HepG2 (cell line): ENCODE data around the gene TMEM97. TPM values are rescaled to one million over a fixed set of nuclear protein-coding genes. Genes with fewer than 3 reads are reported as not detected.

Source experiments
- ATAC-seq: fragments of 200-7000 bp; cut with Tn5 transposase; 3 replicates; pipeline ENCODE4 v1.9.1; 2020; ENCODE audit warnings: mild to moderate bottlenecking, moderate library complexity
- BruUV-seq: library from RNA; stranded (reverse); fragments of 400-500 nt; replicated peaks from 2 replicates; lab custom pipeline; 2021; lab: Mats Ljungman, UMichigan
- CTCF ChIA-PET: fragments of 300-600 bp; formaldehyde crosslinking; extraction: SDS; loops from one replicate; lab custom pipeline; 2021; ENCODE audit warnings: low total read pairs, inconsistent platforms, low intra/inter-chr PET ratio; lab: Yijun Ruan, JAX
- POLR2A ChIA-PET: fragments of 350-600 bp; sonication (Branson Sonifier 250); formaldehyde crosslinking; loops from one replicate; lab custom pipeline; 2020; ENCODE audit warnings: antibody characterized with exemption, inconsistent platforms; lab: Yijun Ruan, JAX
- DNase-seq: peaks from one replicate; pipeline ENCODE4 v3.0.0-alpha.2; 2015; ENCODE audit warnings: low spot score
- FAIRE-seq: peaks from 3 replicates; lab custom pipeline; 2011; peaks lifted over from hg19 to GRCh38; lab: Jason Lieb, UNC
- H2AFZ ChIP-seq: one replicate; pipeline ENCODE4 v1.6.1; 2011; ENCODE audit warnings: low read length, inconsistent platforms
- H3K27ac ChIP-seq: fragments of 300-600 bp; 3 replicates; pipeline ENCODE4 v1.8.0; 2011; ENCODE audit warnings: mixed run types, mild to moderate bottlenecking, mixed read lengths, low read length, inconsistent platforms; ENCODE audit not compliant: insufficient read depth; ENCODE audit errors: extremely low read length
- H3K27me3 ChIP-seq, 2 experiments: fragments of 200-600 bp in 1 of 2; 2 replicates in 1 of 2; 3 replicates in 1 of 2; pipeline versions ENCODE4 v1.6.0 to v1.8.0; 2011; ENCODE audit warnings: low read length in 2 of 2, mild to moderate bottlenecking in 2 of 2, moderate library complexity in 2 of 2, inconsistent platforms in 1 of 2; ENCODE audit not compliant: insufficient read depth in 2 of 2, control insufficient read depth in 1 of 2
- H3K36me3 ChIP-seq, 2 experiments: fragments of 200-600 bp in 1 of 2; replicated peaks in 1 of 2; 2 replicates in 1 of 2; 3 replicates in 1 of 2; pipeline versions ENCODE4 v1.5.1 to v1.8.0; 2011; ENCODE audit warnings: low read length in 2 of 2, inconsistent platforms in 1 of 2; ENCODE audit not compliant: insufficient read depth in 2 of 2, control insufficient read depth in 1 of 2
- H3K4me1 ChIP-seq: 2 replicates; pipeline ENCODE4 v1.5.1; 2012; ENCODE audit warnings: low read length, inconsistent platforms; ENCODE audit not compliant: insufficient read depth
- H3K4me2 ChIP-seq: 2 replicates; pipeline ENCODE4 v1.6.0; 2011; ENCODE audit warnings: low read depth, low read length, inconsistent platforms
- H3K4me3 ChIP-seq, 3 experiments: fragments of 200-600 bp in 1 of 3; sonication (generic), shearing (Covaris generic) in 1 of 3; replicated peaks in 1 of 3; 2 replicates each; pipeline ENCODE4 v1.5.1; 2011 to 2016; ENCODE audit warnings: low read length in 3 of 3, inconsistent platforms in 2 of 3, low read depth in 2 of 3, mild to moderate bottlenecking in 2 of 3, control low read depth in 1 of 3, mixed read lengths in 1 of 3; ENCODE audit not compliant: insufficient read depth in 1 of 3
- H3K79me2 ChIP-seq: one replicate; pipeline ENCODE4 v1.6.1; 2011; ENCODE audit warnings: low read length, inconsistent platforms; ENCODE audit not compliant: insufficient read depth
- H3K9ac ChIP-seq: 2 replicates; pipeline ENCODE4 v1.6.0; 2011; ENCODE audit warnings: mild to moderate bottlenecking, low read depth, low read length, inconsistent platforms; ENCODE audit not compliant: insufficient read depth
- H3K9me3 ChIP-seq: 2 replicates; pipeline ENCODE4 v1.5.1; 2012; ENCODE audit warnings: mild to moderate bottlenecking, low read length
- H4K20me1 ChIP-seq: 2 replicates; pipeline ENCODE4 v1.6.0; 2011; ENCODE audit warnings: inconsistent platforms, mild to moderate bottlenecking, low read length, moderate library complexity; ENCODE audit not compliant: insufficient read depth
- IKZF5 ChIP-seq: IDR thresholded peaks from 2 replicates; pipeline ENCODE4 v1.6.1; 2018; ENCODE audit warnings: missing genetic modification reagents, mild to moderate bottlenecking, missing compliant biosample characterization
- MTA1 ChIP-seq: sonication (generic); formaldehyde crosslinking; IDR thresholded peaks from 2 replicates; pipeline ENCODE4 v1.4.0; 2020; ENCODE audit warnings: missing genetic modification reagents, mild to moderate bottlenecking, borderline replicate concordance
- NR2F2 ChIP-seq: IDR thresholded peaks from 2 replicates; pipeline ENCODE4 v1.6.1; 2012; ENCODE audit warnings: low read depth, inconsistent platforms, borderline replicate concordance
- PPARG ChIP-seq: conservative IDR thresholded peaks from 2 replicates; pipeline ENCODE4 v1.6.1; 2016; ENCODE audit warnings: missing biosample characterization, missing genetic modification reagents
- ZNF317 ChIP-seq: sonication (generic); formaldehyde crosslinking; IDR thresholded peaks from 2 replicates; pipeline ENCODE4 v1.5.0; 2020; ENCODE audit warnings: mild to moderate bottlenecking, missing genetic modification reagents
- WGBS: methylation state at CpG from one replicate; pipeline ENCODE4 v1.1.6; 2017; ENCODE audit warnings: low lambda C conversion rate; 5-methylcytosine and 5-hydroxymethylcytosine counted together
- in situ Hi-C: cut with HindIII; loops from 2 replicates; pipeline ENCODE4 v1.10.0; 2017; ENCODE audit warnings: low pct_unique_long_range_greater_than_20kb; ENCODE audit not compliant: extremely low pct_ligation_motif_present
- intact Hi-C: fragments of 100-400 bp; cut with micrococcal nuclease; formaldehyde crosslinking; loops from one replicate; pipeline ENCODE4 v1.10.0; 2022; ENCODE audit not compliant: unreplicated experiment
- polyA plus RNA-seq, 8 experiments: library from polyadenylated mRNA; depleted of rRNA in 3 of 8; stranded (reverse) in 7 of 8; unstranded in 1 of 8; fragments of >200 nt; fragmentation: Illumina TruSeq in 4 of 8; extraction: Trizol in 4 of 8; gene quantifications; 2 replicates each; pipeline versions ENCODE4 v1.2.1 to v1.2.3, GENCODE V29; 2011 to 2016; ENCODE audit warnings: low read depth in 4 of 8, missing spikeins in 1 of 8, mixed read lengths in 1 of 8; ENCODE audit not compliant: insufficient read depth in 1 of 8
- total RNA-seq, 5 experiments: library from RNA; depleted of rRNA; stranded (reverse); fragments of >200 nt; fragmentation: Illumina TruSeq; extraction: Trizol; gene quantifications; 2 replicates each; pipeline ENCODE4 v1.2.3, GENCODE V29; 2016; ENCODE audit warnings: low read depth in 1 of 5
- TF ChIP-seq, protein P1 (sequence below): IDR thresholded peaks from 2 replicates; pipeline ENCODE4 v1.6.1; 2016; ENCODE audit warnings: missing compliant biosample characterization, missing genetic modification reagents, borderline replicate concordance

The TMEM97 gene
- total and polyA plus RNA-seq, 2 of the 13 experiments (the other 11 are each of a cell fraction or from before 2014, with no cell fraction given) = 69.6 to 137 TPM

GRCh38 chr17:28320215-28321061 lies 1.4 kb downstream of the TMEM97 start:
- ChIA-PET POLR2A (interaction anchor here (0.8 to 5.8 kb wide), 4 partner anchors 11 to 96 kb away, joined by 3 to 41 read pairs (median 5); partner anchors contain the start of genes IFT20 and TNFAIP1), CTCF (interaction anchor here (1.6 kb wide), 1 partner anchor 97 kb away, joined by 3 read pairs; no protein-coding TSS in a partner anchor)
- FAIRE-seq = no peak

More at GRCh38 chr17:28320215-28321061, 1.4 kb downstream of the TMEM97 start:
- DNase-seq (no peak), ATAC-seq (no peak)
- Histone ChIP-seq H3K9me3 (no peaks in the 10 kb centered on the region), H3K27ac (peak overlapping the region; percentile 69), H3K4me3 (peak overlapping the region; percentile 65 to 80 (median 76)), H2AFZ (no peak overlapping the region), H3K79me2 (peaks cover 71% of the 10 kb centered on the region), H4K20me1 (peaks cover 5% of the 10 kb centered on the region; the same call in 1 of the 2 replicates), H3K27me3 (no peaks in the 10 kb centered on the region), H3K9ac (peak overlapping the region; percentile 77), H3K4me1 (peaks cover 76% of the 10 kb centered on the region), H3K4me2 (peak overlapping the region; percentile 91), H3K36me3 (peaks cover 0 to 2% of the 10 kb centered on the region in 2 experiments; a peak in 2 of 5 replicates)
- intact Hi-C loops (no loop called here), in situ Hi-C loops (loop anchor here (25.0 kb wide), 1 partner anchor 283 kb away; the partner anchor contains the start of gene NLK)
- TF ChIP-seq ZNF317 (CRISPR knock-in tag) = peak; percentile 89; the same call in 1 of the 2 replicates
- TF ChIP-seq PPARG = 0 out of 2 replicates have a peak, but pooled peaks have one; percentile 40
- no peak for TF ChIP-seq MTA1 (CRISPR knock-in tag)
- TF ChIP-seq, protein P1, sequence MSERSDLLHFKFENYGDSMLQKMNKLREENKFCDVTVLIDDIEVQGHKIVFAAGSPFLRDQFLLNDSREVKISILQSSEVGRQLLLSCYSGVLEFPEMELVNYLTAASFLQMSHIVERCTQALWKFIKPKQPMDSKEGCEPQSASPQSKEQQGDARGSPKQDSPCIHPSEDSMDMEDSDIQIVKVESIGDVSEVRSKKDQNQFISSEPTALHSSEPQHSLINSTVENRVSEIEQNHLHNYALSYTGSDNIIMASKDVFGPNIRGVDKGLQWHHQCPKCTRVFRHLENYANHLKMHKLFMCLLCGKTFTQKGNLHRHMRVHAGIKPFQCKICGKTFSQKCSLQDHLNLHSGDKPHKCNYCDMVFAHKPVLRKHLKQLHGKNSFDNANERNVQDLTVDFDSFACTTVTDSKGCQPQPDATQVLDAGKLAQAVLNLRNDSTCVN (CRISPR knock-in tag) = peak; percentile 97
- no peak for TF ChIP-seq IKZF5 (CRISPR knock-in tag)
- TF ChIP-seq NR2F2 = no peak
- WGBS = 43% methylated on average over 8 of the region's 8 CpGs
- no TSS peak for BruUV-seq
